Stimulated activated CD8-positive, alpha-beta memory T cell treated with anti-CD3 and anti-CD28 coated beads, Interleukin-15, amount 100 ng/mL, for 24 hours (primary cell): ENCODE measurements around the gene COQ7.

ENCODE experiments used
- DNase-seq: peaks from one replicate; pipeline ENCODE4 v3.0.0-alpha.2; 2020; ENCODE audit warnings: low read depth

COQ7 gene

GRCh38 chr16:19067349-19068236 is at the start of gene COQ7:
TSS of gene COQ7 (plus strand) at chr16:19067614. CDS start at chr16:19067665, 51 bp downstream.
- DNase-seq: peak; percentile 96

- DNase-seq: no peak
Measured at GRCh38 chr16:19020689-19021088, 46.7 kb upstream of the COQ7 start.

- DNase-seq: no peak
Measured at GRCh38 chr16:19021747-19022146, 45.7 kb upstream of the COQ7 start.

GRCh38 chr16:19027416-19027815 is 40.0 kb upstream of the COQ7 start:
- DNase-seq: no peak

- no peak for DNase-seq
Measured at GRCh38 chr16:19029980-19030379, 37.4 kb upstream of the COQ7 start.

- no peak for DNase-seq
Measured at GRCh38 chr16:19031738-19032137, 35.7 kb upstream of the COQ7 start.

GRCh38 chr16:19033761-19034160 is 33.7 kb upstream of the COQ7 start:
- DNase-seq: no peak

GRCh38 chr16:19040400-19040799 is 27.0 kb upstream of the COQ7 start:
- no peak for DNase-seq

GRCh38 chr16:19044769-19045168 is 22.6 kb upstream of the COQ7 start:
- DNase-seq: no peak

GRCh38 chr16:19046062-19046461 is 21.4 kb upstream of the COQ7 start:
- no peak for DNase-seq

- DNase-seq: no peak
Measured at GRCh38 chr16:19062706-19063105, 4.7 kb upstream of the COQ7 start.

GRCh38 chr16:19066988-19067348 is 446 bp upstream of the COQ7 start:
- no peak for DNase-seq

- DNase-seq: no peak
Measured at GRCh38 chr16:19068237-19068815, 912 bp downstream of the COQ7 start.

- no peak for DNase-seq
Measured at GRCh38 chr16:19071811-19072777, 4.7 kb downstream of the COQ7 start.

GRCh38 chr16:19073344-19073743 is 5.9 kb downstream of the COQ7 start:
- DNase-seq: no peak

- no peak for DNase-seq
Measured at GRCh38 chr16:19073863-19074262, 6.4 kb downstream of the COQ7 start.

- no peak for DNase-seq
Measured at GRCh38 chr16:19075511-19075910, 8.1 kb downstream of the COQ7 start.

- no peak for DNase-seq
Measured at GRCh38 chr16:19077879-19078278, 10.5 kb downstream of the COQ7 start.

- DNase-seq: no peak
Measured at GRCh38 chr16:19083670-19084069, 16.3 kb downstream of the COQ7 start.

- DNase-seq: no peak
Measured at GRCh38 chr16:19084139-19084538, 16.7 kb downstream of the COQ7 start.

- DNase-seq: no peak
Measured at GRCh38 chr16:19084879-19085278, 17.5 kb downstream of the COQ7 start.

GRCh38 chr16:19085679-19086200 is 18.3 kb downstream of the COQ7 start:
- DNase-seq: no peak
